GM19099 (cell line): ENCODE results near the gene DAB1.

Experiments used
- POLR2A ChIP-seq: IDR thresholded peaks from 3 replicates; pipeline ENCODE4 v1.6.1; 2011; ENCODE audit warnings: low read depth; ENCODE audit not compliant: insufficient read length; ENCODE audit errors: extremely low read depth

The DAB1 gene

GRCh38 chr1:57423135-57423655, 665 bp downstream of the DAB1 start:
- no peak for TF ChIP-seq POLR2A

- no peak for TF ChIP-seq POLR2A
Observed at GRCh38 chr1:57422271-57423134, 1.4 kb downstream of the DAB1 start.

- TF ChIP-seq POLR2A: no peak
Observed at GRCh38 chr1:57421806-57422205, 2.1 kb downstream of the DAB1 start.

GRCh38 chr1:57420981-57421785, 2.7 kb downstream of the DAB1 start:
- no peak for TF ChIP-seq POLR2A

GRCh38 chr1:57418971-57419370, 4.9 kb downstream of the DAB1 start:
- TF ChIP-seq POLR2A: no peak

- no peak for TF ChIP-seq POLR2A
Observed at GRCh38 chr1:57411262-57411661, 12.6 kb downstream of the DAB1 start.

GRCh38 chr1:57410508-57410907, 13.4 kb downstream of the DAB1 start:
- no peak for TF ChIP-seq POLR2A

- TF ChIP-seq POLR2A: no peak
Observed at GRCh38 chr1:57407928-57408327, 15.9 kb downstream of the DAB1 start.

- no peak for TF ChIP-seq POLR2A
Observed at GRCh38 chr1:57406428-57406970, 17.4 kb downstream of the DAB1 start.

- TF ChIP-seq POLR2A: no peak
Observed at GRCh38 chr1:57404884-57405283, 19.0 kb downstream of the DAB1 start.

- no peak for TF ChIP-seq POLR2A
Observed at GRCh38 chr1:57403201-57403600, 20.7 kb downstream of the DAB1 start.

- TF ChIP-seq POLR2A: no peak
Observed at GRCh38 chr1:57401671-57402070, 22.2 kb downstream of the DAB1 start.

GRCh38 chr1:57400048-57400447, 23.8 kb downstream of the DAB1 start:
- TF ChIP-seq POLR2A: no peak

- no peak for TF ChIP-seq POLR2A
Observed at GRCh38 chr1:57393058-57393584, 30.7 kb downstream of the DAB1 start.

GRCh38 chr1:57385336-57385735, 38.5 kb downstream of the DAB1 start:
- no peak for TF ChIP-seq POLR2A
